GM21717 (cell line): ENCODE results near the gene AMER2.
"Not testable (repeated sequence)": the region's sequence is repeated elsewhere in the genome, so short reads cannot be mapped to it uniquely, and the experiment has no call there.

ENCODE experiments used
- ATAC-seq: cut with Tn5 transposase; IDR thresholded peaks from one replicate; pipeline ENCODE4 v1.9.1; 2021; ENCODE audit warnings: mild to moderate bottlenecking, moderate library complexity; ENCODE audit not compliant: unreplicated experiment

The AMER2 gene

GRCh38 chr13:25181597-25181996 is 9.5 kb upstream of the AMER2 start:
- ATAC-seq: peak; percentile 27

- peak; percentile 68 for ATAC-seq
Measured at GRCh38 chr13:25180775-25181537, 8.9 kb upstream of the AMER2 start.

- no peak for ATAC-seq
Measured at GRCh38 chr13:25179832-25180774, 8.0 kb upstream of the AMER2 start.

GRCh38 chr13:25179011-25179410 is 6.9 kb upstream of the AMER2 start:
- ATAC-seq: no peak

- no peak for ATAC-seq
Measured at GRCh38 chr13:25178070-25178469, 6.0 kb upstream of the AMER2 start.

DNA sequence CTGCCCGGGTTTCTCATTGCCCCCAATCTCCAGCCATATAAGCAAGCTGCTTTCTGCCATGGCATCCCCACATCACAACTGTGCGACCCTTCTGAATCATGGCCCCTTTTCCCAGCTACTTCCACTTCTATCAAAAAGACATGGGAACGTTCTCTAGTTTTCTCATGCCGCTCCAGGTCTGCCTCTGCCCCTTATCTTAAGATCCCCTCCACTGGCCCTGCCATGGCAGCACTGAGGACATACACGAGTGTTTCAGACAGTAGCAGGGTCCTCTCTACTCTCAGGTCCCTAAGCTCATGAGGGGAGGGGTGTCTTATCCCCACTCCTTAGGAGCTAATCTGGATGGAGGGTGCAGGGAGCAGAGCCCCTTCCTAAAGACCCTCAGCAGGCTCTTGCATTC is 5.5 kb upstream of the AMER2 start:
- no peak for ATAC-seq

DNA sequence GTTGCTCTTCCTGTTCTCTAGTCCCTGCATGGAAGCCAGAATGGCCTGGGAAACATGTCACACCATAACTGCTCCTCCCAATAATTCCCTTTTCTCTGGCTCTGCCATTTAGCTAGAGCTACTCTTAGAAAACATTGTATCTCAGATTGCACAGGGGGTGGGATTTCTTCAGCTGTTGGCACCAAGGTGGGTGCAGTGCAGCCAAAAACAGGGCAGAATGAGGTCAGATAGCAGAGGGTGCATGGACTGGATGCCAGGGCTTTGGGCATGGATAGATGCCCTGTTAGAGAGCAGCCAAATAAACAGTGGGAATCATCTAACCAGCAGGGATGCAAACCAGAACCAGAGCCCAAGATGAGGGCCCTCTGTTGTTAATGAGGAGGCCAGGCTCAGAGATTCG is 4.9 kb upstream of the AMER2 start:
- ATAC-seq: no peak

GRCh38 chr13:25175431-25175830 is 3.3 kb upstream of the AMER2 start:
- ATAC-seq: no peak

DNA sequence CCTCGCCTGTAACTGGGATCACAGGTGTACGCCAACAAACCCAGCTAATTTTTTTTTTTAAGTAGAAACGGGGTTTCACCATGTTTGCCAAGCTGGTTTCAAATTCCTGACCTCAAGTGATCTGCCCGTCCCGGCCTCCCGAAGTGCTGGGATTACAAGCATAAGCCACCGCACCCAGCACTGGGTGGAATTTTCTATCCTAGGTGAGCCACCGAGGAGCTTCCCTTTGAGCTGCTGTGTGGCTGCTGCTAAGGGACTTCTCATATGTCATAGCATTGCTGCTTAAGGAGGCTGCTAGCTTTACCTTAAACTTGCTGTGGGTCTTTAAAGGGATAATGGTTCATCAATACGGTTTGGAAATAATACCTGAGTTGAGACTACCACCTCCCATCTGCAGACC is 2.9 kb upstream of the AMER2 start:
- ATAC-seq: no peak

DNA sequence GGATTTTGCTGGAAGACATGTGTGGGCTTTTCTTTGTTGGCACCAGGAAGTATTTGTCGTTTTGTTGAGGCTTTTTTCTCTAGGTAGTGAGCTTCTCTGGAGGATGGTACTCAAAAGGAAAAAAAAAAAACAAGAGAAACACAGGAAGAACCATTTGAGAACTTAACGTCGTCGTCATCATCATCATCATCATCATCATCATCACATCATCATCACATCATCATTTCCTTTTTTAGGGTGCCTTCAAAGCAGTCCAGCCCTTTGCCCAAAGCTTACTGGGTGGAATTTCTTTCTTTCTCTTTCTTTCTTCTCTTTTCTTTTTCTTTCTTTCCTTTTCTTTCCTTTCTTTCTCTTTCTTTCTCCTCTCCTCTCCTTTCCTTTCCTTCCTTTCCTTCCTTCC is 2.2 kb upstream of the AMER2 start:
- ATAC-seq: no peak

DNA sequence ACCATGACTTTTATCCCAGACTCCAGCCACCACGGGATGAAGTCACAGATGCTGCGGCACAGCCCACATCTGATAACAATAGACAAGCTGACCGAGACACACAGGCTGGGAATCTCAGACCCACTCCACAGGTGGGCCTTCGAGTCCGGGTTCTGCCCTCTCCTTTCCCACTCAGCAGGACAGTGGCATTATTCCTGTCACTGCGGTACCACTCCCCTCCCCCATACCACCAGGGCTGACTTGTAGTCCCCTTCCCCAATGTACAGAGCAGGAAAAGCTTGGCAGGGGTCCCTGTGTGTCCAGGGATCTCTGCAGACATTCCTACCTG is 179 bp upstream of the AMER2 start:
- no peak for ATAC-seq

GRCh38 chr13:25171170-25171516 is 945 bp downstream of the AMER2 start:
- ATAC-seq: no peak

- no peak for ATAC-seq
Measured at GRCh38 chr13:25170554-25171111, 1.5 kb downstream of the AMER2 start.

- ATAC-seq: no peak
Measured at GRCh38 chr13:25169951-25170553, 2.0 kb downstream of the AMER2 start.

DNA sequence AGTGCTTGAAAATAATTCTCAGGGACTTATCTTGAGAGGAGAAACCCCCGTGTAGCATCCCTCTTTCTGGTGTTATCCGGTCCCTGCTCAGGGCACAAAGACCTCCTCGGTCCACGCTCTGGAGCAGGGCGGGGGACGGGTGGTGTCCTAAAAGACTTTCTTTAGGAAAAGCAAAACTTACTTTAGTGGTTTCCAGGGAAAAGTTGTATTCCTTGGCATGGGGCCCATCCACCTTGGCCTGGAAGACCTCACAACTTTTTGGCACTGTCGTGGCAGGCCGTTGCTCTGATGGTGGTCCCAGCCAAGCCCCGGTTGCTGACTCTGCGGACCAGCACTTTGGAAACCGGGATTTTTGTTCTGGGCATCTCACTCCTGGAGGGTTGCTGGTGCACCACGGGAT is 2.7 kb downstream of the AMER2 start:
- no peak for ATAC-seq

GRCh38 chr13:25168790-25169189 is 3.3 kb downstream of the AMER2 start:
- no peak for ATAC-seq

- ATAC-seq: no peak
Measured at GRCh38 chr13:25167382-25168174, 4.5 kb downstream of the AMER2 start.

- ATAC-seq: no peak
Measured at GRCh38 chr13:25166306-25166705, 5.8 kb downstream of the AMER2 start.

DNA sequence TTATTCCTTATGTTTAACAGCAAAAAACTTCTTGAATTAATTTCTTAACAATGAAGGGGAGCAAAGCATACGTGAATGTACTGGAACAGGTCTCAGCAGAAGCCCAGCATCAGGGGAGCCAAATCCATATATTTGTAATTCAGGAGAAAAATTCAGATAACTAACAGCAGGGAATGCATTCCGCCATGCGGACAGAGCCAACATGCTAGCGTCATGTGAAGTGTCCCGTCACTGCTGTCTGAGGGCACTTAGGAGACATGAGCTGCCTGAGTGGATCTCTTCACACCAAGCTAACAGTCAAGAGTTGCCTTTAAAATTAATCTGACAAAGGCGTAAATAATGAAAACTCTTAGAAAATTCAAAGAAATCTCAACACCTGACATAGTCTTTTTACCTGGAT is 6.4 kb downstream of the AMER2 start:
- ATAC-seq: no peak

DNA sequence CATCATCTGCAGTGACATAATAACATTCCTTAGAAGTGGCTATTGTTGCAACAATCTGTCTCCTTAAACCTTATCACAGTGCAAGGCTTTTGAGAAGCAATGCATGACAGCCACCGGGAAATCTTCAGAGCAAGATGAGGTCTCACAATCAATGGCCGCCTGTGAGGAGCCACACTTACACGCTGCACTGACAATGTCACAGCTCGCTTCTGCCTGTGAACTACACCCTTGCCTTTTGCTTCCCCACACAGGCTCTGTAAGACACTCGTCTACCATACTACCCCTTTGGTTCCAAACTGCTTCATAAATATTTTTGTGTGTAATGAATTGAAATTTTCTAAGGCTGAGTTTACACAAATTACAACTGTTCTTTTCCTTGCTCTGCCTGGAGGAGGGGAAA is 6.9 kb downstream of the AMER2 start:
- not testable (repeated sequence) for ATAC-seq

DNA sequence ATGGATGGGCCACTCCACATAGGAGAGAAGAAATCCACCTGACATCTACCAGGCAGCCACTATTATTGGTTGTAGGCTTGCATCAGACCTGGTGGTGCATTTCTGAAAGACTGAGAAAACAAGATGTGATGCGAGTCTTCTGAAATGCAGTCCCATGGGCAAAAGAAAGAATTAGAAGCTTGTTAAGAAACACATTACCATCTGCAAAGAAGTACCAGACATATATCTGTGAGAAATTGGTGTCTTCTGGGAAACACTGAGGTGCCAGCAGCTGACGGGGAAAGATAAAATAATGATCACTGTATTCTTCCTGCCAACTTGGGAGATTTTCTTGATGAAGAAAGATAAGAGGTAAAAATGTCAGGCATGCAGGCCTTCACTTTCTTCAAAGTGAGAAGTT is 14.4 kb downstream of the AMER2 start:
- no peak for ATAC-seq
